B cell (primary cell): ENCODE measurements around the gene MUC20. TPM values are rescaled to one million over a fixed set of nuclear protein-coding genes. Genes with fewer than 3 reads are reported as not detected.

ENCODE experiments used
- ATAC-seq: fragments of 200-7000 bp; cut with Tn5 transposase; one replicate; pipeline ENCODE4 v1.10.0; 2021; ENCODE audit warnings: low read depth, mild to moderate bottlenecking, moderate number of reproducible peaks, moderate library complexity
- CTCF ChIA-PET: fragments of 350-600 bp; sonication (Branson Sonifier 250); formaldehyde crosslinking; loops from one replicate; lab custom pipeline; 2021; ENCODE audit warnings: antibody characterized with exemption, inconsistent platforms; lab: Charles Lee
- POLR2A ChIA-PET: fragments of 350-600 bp; sonication (Branson Sonifier 250); formaldehyde crosslinking; loops from one replicate; lab custom pipeline; 2021; ENCODE audit warnings: antibody characterized with exemption; lab: Charles Lee
- DNase-seq: peaks from one replicate; pipeline ENCODE4 v3.0.0; 2013
- H2AFZ ChIP-seq: 2 replicates; pipeline ENCODE4 v1.6.1; 2012; ENCODE audit warnings: mild to moderate bottlenecking, low read depth, low read length; ENCODE audit not compliant: insufficient read depth, poor library complexity, severe bottlenecking
- H3K27ac ChIP-seq, 2 donors: 1 replicate in 1 of 2; 2 replicates in 1 of 2; pipeline ENCODE4 v1.5.1; 2012 to 2013; ENCODE audit warnings: low read length in 2 of 2, mild to moderate bottlenecking in 2 of 2, moderate library complexity in 1 of 2
- H3K27me3 ChIP-seq, 4 experiments: fragments of 200-600 bp in 1 of 4; sonication (generic) in 1 of 4; replicated peaks in 1 of 4; 1 replicate in 2 of 4; 2 replicates in 2 of 4; pipeline versions ENCODE4 v1.6.1 to v1.7.0; 2013 to 2016; ENCODE audit warnings: low read length in 3 of 4, mild to moderate bottlenecking in 2 of 4, mixed read lengths in 1 of 4, moderate library complexity in 1 of 4; ENCODE audit not compliant: insufficient read depth in 4 of 4, control insufficient read depth in 3 of 4; ENCODE audit errors: control extremely low read depth in 1 of 4
- H3K36me3 ChIP-seq, 2 experiments: replicated peaks in 1 of 2; 1 replicate in 1 of 2; 2 replicates in 1 of 2; pipeline versions ENCODE4 v1.6.1 to v1.7.1; 2013; ENCODE audit warnings: low read length in 1 of 2; ENCODE audit not compliant: insufficient read depth in 2 of 2, control insufficient read depth in 1 of 2; ENCODE audit errors: control extremely low read depth in 1 of 2, extremely low read depth in 1 of 2
- H3K4me1 ChIP-seq, 2 donors: fragments of 200-600 bp in 1 of 2; sonication (generic) in 1 of 2; 1 replicate in 1 of 2; 2 replicates in 1 of 2; pipeline versions ENCODE4 v1.5.1 to v1.6.1; 2013 to 2017; ENCODE audit warnings: low read length in 2 of 2; ENCODE audit not compliant: control insufficient read depth in 2 of 2, insufficient read depth in 2 of 2
- H3K4me2 ChIP-seq: replicated peaks from 2 replicates; pipeline ENCODE3; 2012; ENCODE audit warnings: mild to moderate bottlenecking, low read depth, low read length; ENCODE audit not compliant: poor library complexity, severe bottlenecking
- H3K4me3 ChIP-seq, 5 experiments: fragments of 200-600 bp in 1 of 5; sonication (generic) in 1 of 5; 1 replicate in 3 of 5; 2 replicates in 2 of 5; pipeline versions ENCODE4 v1.5.1 to v1.7.0; 2011 to 2016; ENCODE audit warnings: low read length in 4 of 5, mild to moderate bottlenecking in 4 of 5, low read depth in 2 of 5, control low read depth in 1 of 5, moderate library complexity in 1 of 5; ENCODE audit not compliant: insufficient read depth in 1 of 5; ENCODE audit errors: control extremely low read depth in 1 of 5, extremely low read depth in 1 of 5
- H3K79me2 ChIP-seq: fragments of 200-600 bp; sonication (generic); one replicate; pipeline ENCODE4 v1.6.0; 2016; ENCODE audit warnings: low read length; ENCODE audit not compliant: control insufficient read depth, insufficient read depth
- H3K9ac ChIP-seq: fragments of 200-600 bp; sonication (generic); 2 replicates; pipeline ENCODE4 v1.6.1; 2017; ENCODE audit warnings: mild to moderate bottlenecking, low read length, moderate library complexity
- H3K9me3 ChIP-seq, 3 donors: one replicate each; pipeline versions ENCODE4 v1.6.1 to v1.7.1; 2013; ENCODE audit warnings: low read length in 2 of 3; ENCODE audit not compliant: control insufficient read depth in 2 of 3, insufficient read depth in 1 of 3; ENCODE audit errors: control extremely low read depth in 1 of 3
- H4K20me1 ChIP-seq: 2 replicates; pipeline ENCODE4 v1.6.0; 2012; ENCODE audit warnings: mild to moderate bottlenecking, low read length; ENCODE audit not compliant: insufficient read depth, control insufficient read depth, poor library complexity, severe bottlenecking
- H3K27ac Mint-ChIP-seq: one replicate; pipeline ENCODE4 v1.8.0; 2021; ENCODE audit warnings: mixed read lengths
- H3K27me3 Mint-ChIP-seq: one replicate; pipeline ENCODE4 v1.8.0; 2021; ENCODE audit warnings: mixed read lengths
- H3K4me1 Mint-ChIP-seq: one replicate; pipeline ENCODE4 v1.8.0; 2021; ENCODE audit warnings: mixed read lengths
- H3K4me3 Mint-ChIP-seq: one replicate; pipeline ENCODE4 v1.8.0; 2021; ENCODE audit warnings: mixed read lengths
- H3K9me3 Mint-ChIP-seq: one replicate; pipeline ENCODE4 v1.8.0; 2022; ENCODE audit warnings: mixed read lengths; ENCODE audit not compliant: insufficient read depth
- CTCF ChIP-seq: fragments of 200-600 bp; IDR thresholded peaks from one replicate; pipeline ENCODE4 v1.8.0; 2022; ENCODE audit warnings: antibody characterized with exemption, mild to moderate bottlenecking
- EZH2 ChIP-seq: IDR thresholded peaks from 2 replicates; pipeline ENCODE4 v1.6.1; 2012; ENCODE audit warnings: borderline replicate concordance, low read depth, mild to moderate bottlenecking, moderate library complexity, low read length; ENCODE audit not compliant: insufficient read depth, poor library complexity, severe bottlenecking
- WGBS: methylation state at CpG from one replicate; pipeline ENCODE4 v1.1.5; 2013; ENCODE audit warnings: missing lambda C conversion rate; ENCODE audit not compliant: insufficient coverage; 5-methylcytosine and 5-hydroxymethylcytosine counted together
- intact Hi-C: fragments of 100-400 bp; cut with micrococcal nuclease; formaldehyde crosslinking; loops from one replicate; pipeline ENCODE4 v1.10.0; 2022
- polyA plus RNA-seq: library from polyadenylated mRNA; depleted of rRNA; stranded (reverse); fragments of >200 nt; gene quantifications from 2 replicates; pipeline ENCODE4 v1.2.3, GENCODE V29; 2012
- total RNA-seq, 2 donors: library from RNA; stranded (reverse); fragments of 120-200 nt in 1 of 2; gene quantifications; 1 replicate in 1 of 2; 2 replicates in 1 of 2; pipeline versions ENCODE4 v1.2.3 to v1.2.4, GENCODE V29; 2013 to 2022

The MUC20 gene
- total and polyA plus RNA-seq, 2 donors (not counting 1 experiment from before 2014, with no cell fraction given) = 11.0 to 15.6 TPM

DNA sequence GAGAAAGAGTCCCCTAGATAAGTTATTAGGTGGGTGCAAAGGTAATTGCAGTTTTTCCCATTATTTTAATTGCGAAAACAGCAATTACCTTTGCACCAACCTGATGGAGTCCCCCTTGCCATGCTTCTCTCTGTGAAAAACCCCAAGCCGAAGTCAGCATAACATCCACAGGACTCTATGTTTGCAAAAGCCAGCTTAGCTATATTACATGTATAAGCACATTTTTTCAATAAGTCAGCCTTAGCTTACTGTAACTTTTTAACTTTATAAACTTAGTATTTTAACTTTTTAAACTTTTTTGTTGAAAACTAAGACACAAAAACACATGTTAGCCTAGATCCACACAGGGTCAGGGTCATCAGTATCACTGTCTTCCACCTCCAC lies 21.4 kb upstream of the MUC20 start:
- no peaks in the 10 kb centered on the region for H3K4me1 ChIP-seq
- intact Hi-C loops = no loop called here
- Mint-ChIP-seq H3K27me3 (no peaks in the 10 kb centered on the region), H3K9me3 (no peaks in the 10 kb centered on the region), H3K4me1 (peaks cover 7% of the 10 kb centered on the region), H3K27ac (no peak overlapping the region), H3K4me3 (no peak overlapping the region)
- 100% methylated on average over 2 of the region's 2 CpGs for WGBS
- H3K79me2 ChIP-seq = no peaks in the 10 kb centered on the region
- no peak overlapping the region for H3K9ac ChIP-seq
- H3K27ac ChIP-seq = no peak overlapping the region
- no peak for ATAC-seq
- no peak for TF ChIP-seq EZH2
- TF ChIP-seq CTCF = no peak
- no peak overlapping the region for H2AFZ ChIP-seq
- peaks cover 1 to 20% of the 10 kb centered on the region in 2 experiments for H3K36me3 ChIP-seq
- no peak for DNase-seq
- H3K4me2 ChIP-seq = no peak overlapping the region
- no peaks in the 10 kb centered on the region for H4K20me1 ChIP-seq
- H3K9me3 ChIP-seq = no peaks in the 10 kb centered on the region
- ChIA-PET CTCF (no interaction called here), POLR2A (no interaction called here)
- H3K4me3 ChIP-seq = no peak overlapping the region
- H3K27me3 ChIP-seq = no peaks in the 10 kb centered on the region

DNA sequence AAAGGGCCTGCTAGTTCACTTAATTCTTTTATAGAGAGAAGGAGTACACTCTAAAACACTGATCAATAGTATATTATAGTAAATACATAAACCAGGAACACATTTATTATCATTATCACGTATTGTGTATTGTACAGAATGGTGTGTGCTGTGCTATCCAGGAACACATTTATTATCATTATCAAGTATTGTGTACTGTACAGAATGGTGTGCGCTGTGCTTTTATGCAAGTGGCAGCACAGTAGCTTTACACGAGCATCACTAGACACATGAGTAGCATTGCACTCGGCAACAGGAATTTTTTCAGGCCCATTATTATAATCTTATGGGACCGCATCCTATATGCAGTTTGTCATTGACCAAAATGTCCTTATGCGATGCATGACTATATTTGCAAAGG lies 20.9 kb upstream of the MUC20 start:
- DNase-seq (no peak), ATAC-seq (no peak)
- Mint-ChIP-seq H3K27ac (no peak overlapping the region), H3K27me3 (no peaks in the 10 kb centered on the region), H3K9me3 (no peaks in the 10 kb centered on the region), H3K4me3 (no peak overlapping the region), H3K4me1 (peaks cover 7% of the 10 kb centered on the region)
- Histone ChIP-seq H3K27ac (no peak overlapping the region), H3K9me3 (no peaks in the 10 kb centered on the region), H3K79me2 (no peaks in the 10 kb centered on the region), H3K4me3 (no peak overlapping the region), H3K36me3 (peaks cover under 1 to 18% of the 10 kb centered on the region in 2 experiments), H3K27me3 (no peaks in the 10 kb centered on the region), H3K4me1 (no peaks in the 10 kb centered on the region), H3K4me2 (no peak overlapping the region), H2AFZ (no peak overlapping the region), H3K9ac (no peak overlapping the region), H4K20me1 (no peaks in the 10 kb centered on the region)
- 96% methylated on average over 3 of the region's 6 CpGs for WGBS
- intact Hi-C loops = loop anchor here (10.0 kb wide), 1 partner anchor 55 kb away; no protein-coding TSS in a partner anchor
- CTCF ChIA-PET = interaction anchor here (0.8 kb wide), 1 partner anchor 1244 kb away, joined by 5 read pairs; no protein-coding TSS in a partner anchor
- TF ChIP-seq CTCF = no peak
- no peak for TF ChIP-seq EZH2
- POLR2A ChIA-PET = no interaction called here
